Amygdala (tissue), 56 donors: ENCODE data around the gene WDR62.
A peak's percentile ranks its signal among the peaks of the same experiment; 100 is the strongest.

Experiments
- DNase-seq, 56 donors: peaks; one replicate each; lab custom pipeline; 2025; lab: John Stamatoyannopoulos, UW

Gene WDR62

GRCh38 chr19:36073121-36073876, 18.6 kb downstream of the WDR62 start:
- no peak for DNase-seq

GRCh38 chr19:36079389-36079945, 24.8 kb downstream of the WDR62 start:
- DNase-seq, result no peak

GRCh38 chr19:36081385-36081784, 26.7 kb downstream of the WDR62 start:
- peak in 42 of 56 donors; percentile 12 to 85 (median 43) for DNase-seq

- no peak for DNase-seq
Measured at GRCh38 chr19:36081894-36082293, 27.2 kb downstream of the WDR62 start.

- no peak for DNase-seq
Measured at GRCh38 chr19:36082916-36083315, 28.2 kb downstream of the WDR62 start.

GRCh38 chr19:36084231-36085009, 29.7 kb downstream of the WDR62 start:
- no peak for DNase-seq

GRCh38 chr19:36086326-36086725, 31.6 kb downstream of the WDR62 start:
- DNase-seq, result no peak

GRCh38 chr19:36089847-36090246, 35.1 kb downstream of the WDR62 start:
- DNase-seq, result no peak

GRCh38 chr19:36090910-36091695, 36.4 kb downstream of the WDR62 start:
- peak in 1 of 56 donors; percentile 8 for DNase-seq

- no peak for DNase-seq
Measured at GRCh38 chr19:36092566-36092965, 37.9 kb downstream of the WDR62 start.

- peak in 4 of 56 donors; percentile 5 to 31 (median 24) for DNase-seq
Measured at GRCh38 chr19:36093146-36093662, 38.5 kb downstream of the WDR62 start.

- DNase-seq, result peak in 25 of 56 donors; percentile 11 to 68 (median 31)
Measured at GRCh38 chr19:36093687-36094086, 39.0 kb downstream of the WDR62 start.

GRCh38 chr19:36097036-36097435, 42.3 kb downstream of the WDR62 start:
- DNase-seq, result peak in 50 of 56 donors; percentile 12 to 93 (median 76)

GRCh38 chr19:36099166-36099785, 44.6 kb downstream of the WDR62 start:
- no peak for DNase-seq

GRCh38 chr19:36100476-36100875, 45.8 kb downstream of the WDR62 start:
- peak in 3 of 56 donors; percentile 16 to 30 (median 16) for DNase-seq

- DNase-seq, result no peak
Measured at GRCh38 chr19:36101550-36102327, 47.0 kb downstream of the WDR62 start.

GRCh38 chr19:36103040-36103626, 48.4 kb downstream of the WDR62 start:
- DNase-seq, result no peak

GRCh38 chr19:36103842-36104552, 49.3 kb downstream of the WDR62 start:
- no peak for DNase-seq
